COR-L47 (cell line): ENCODE results near the gene GGT1.
"Not testable (repeated sequence)": the region's sequence is repeated elsewhere in the genome, so short reads cannot be mapped to it uniquely, and the experiment has no call there.

ENCODE experiments used
- DNase-seq: peaks from one replicate; lab custom pipeline; 2025; lab: John Stamatoyannopoulos, UW

Gene GGT1

DNA sequence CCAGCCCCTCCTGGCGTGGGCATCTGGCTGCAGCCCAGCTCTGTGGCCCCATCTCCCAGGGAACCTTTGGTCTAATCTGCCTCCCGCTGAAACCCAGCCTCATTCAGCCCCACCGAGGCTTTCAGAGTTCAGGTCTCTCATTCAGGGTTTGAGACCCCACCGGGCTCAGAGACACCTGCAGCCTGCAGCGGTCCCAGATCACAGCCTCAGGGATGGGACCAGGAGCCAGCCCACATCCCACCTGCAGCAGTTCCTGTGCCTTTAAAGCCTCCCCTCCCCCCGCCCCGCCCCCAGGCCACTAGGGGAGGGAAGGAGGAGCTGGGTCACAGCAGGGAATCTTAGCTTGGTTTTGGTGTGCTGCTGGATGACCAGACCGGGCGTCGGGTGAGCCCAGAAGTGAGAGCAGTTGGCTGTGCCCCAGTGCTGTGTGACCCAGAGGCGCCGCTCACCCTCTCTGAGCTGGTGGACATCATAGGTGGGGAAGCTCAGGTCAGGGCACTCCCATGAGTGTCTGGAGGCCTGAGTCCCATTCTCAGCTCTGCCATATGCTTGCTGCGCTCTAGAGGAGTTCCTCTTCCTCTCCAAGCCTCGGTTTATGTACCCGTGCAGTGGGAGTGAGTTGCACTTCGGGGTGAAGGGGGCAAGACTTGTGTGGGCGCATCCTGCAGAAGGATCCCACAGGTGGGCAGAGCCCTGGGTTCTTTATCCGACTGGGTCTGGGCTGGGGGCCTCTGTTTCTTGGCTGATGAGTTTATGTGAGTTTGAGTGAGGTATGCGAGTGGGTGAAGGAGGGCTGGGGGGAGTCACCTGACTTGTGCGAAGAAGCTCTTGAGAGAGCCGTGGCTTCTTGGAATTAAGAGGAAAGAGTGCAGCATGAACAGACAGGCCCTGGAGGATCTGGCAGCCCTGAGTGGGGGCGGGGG lies at the start of gene GGT1:
GGT1 (plus strand) TSS at position 347 of the 923 bp plus-strand sequence. CDS start 7,889 bp downstream, outside the sequence.
- not testable (repeated sequence) for DNase-seq

DNA sequence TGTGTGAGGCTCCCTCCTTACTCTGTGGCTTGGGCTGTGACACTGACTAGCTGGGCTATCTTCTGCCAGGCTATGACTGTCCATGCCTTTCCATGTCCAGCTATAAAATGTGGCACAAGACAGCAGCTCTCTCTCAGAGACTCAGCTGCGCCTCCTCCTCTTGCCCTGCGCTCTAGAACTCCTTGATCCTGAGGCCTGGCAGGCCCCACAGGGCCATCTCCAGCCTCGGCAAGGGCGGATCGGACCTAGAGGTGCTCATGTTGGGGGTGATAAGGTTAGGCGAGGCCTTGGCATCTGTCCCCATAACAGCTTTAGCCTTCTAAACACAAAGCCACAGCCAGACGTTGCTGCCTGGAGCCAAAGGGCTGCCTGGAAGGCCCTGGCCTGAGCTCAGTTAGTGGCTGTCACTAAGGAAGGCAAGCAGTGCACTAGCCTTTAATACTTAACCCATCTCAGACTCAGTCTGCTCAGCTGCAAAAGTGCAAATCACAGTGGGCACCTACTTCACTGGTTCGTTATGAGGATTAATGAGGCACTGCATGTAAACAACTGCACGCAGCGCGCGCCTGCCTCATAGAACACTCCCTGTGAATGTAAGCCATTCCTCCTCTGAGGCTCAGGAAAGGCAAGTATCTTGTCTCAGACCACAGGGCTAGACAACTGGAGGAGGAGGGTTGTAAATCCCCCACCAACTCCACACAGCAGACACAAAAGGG lies 49.2 kb upstream of the GGT1 start:
- peak; percentile 1 for DNase-seq

GRCh38 chr22:24554313-24555164 lies 48.5 kb upstream of the GGT1 start, which contains the start of gene GUCD1:
GUCD1 (minus strand) TSS chr22:24555138; CDS start chr22:24554991, 147 bp downstream.
- DNase-seq: no peak

- peak; percentile 98 for DNase-seq
These were observed 47.6 kb upstream of the GGT1 start, which contains the start of gene SNRPD3 for GRCh38 chr22:24555165-24556039. SNRPD3 (plus strand) TSS chr22:24555999; CDS start chr22:24557675, 1,676 bp downstream.

DNA sequence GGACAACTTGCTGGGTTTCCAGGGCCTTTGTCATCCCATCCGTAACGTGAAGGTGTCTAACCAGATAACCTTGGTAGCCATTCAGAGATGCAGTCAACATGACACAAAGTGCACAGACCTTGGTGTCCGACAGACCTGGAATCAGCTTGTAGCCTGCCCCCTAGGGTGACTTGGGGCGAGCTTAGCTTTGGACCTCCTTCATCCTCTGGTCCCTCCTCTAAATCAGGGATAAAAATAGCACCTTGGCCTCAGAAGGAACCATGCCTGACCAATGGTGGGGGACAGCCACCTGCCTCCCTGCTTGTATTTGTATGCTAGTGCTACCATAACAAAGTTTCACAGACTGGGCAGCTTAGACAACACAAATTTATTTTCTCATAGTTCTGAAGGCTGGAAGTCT lies 43.5 kb upstream of the GGT1 start:
- no peak for DNase-seq

- no peak for DNase-seq
These were observed 39.7 kb upstream of the GGT1 start for GRCh38 chr22:24563246-24563645.

DNA sequence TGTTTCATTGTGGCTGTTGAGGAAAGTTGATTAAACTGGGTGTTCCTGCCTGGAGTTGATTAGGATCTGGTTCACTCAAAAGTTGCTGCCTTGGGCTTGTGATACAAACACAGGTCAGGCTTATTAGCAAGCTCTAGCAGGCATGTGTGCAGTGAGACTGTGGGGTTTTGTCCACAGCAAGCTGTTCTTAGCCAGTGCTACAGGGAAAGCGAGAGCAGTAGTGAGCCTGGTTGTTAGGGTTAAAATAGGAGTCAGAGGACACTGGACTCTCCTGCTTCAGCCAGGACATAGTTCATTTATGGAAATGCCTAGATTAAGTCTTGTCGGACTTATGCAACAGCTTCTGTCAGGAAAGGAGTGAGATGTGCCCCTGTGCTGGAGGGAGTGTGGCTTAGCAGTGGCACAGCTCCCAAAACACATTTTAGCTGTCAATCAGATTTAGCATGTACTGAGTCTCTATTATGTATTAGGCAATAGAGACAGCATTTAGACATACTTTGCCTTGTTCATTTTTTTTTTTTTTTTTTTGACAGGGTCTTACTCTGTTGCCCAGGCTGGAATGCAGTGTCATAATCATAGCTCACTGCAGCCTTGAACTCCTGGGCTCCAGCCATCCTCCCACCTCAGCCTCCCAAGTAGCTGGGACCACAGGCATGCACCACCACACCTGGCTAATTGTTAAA lies 38.5 kb upstream of the GGT1 start:
- DNase-seq: no peak

GRCh38 chr22:24565077-24565476 lies 37.9 kb upstream of the GGT1 start:
- no peak for DNase-seq

DNA sequence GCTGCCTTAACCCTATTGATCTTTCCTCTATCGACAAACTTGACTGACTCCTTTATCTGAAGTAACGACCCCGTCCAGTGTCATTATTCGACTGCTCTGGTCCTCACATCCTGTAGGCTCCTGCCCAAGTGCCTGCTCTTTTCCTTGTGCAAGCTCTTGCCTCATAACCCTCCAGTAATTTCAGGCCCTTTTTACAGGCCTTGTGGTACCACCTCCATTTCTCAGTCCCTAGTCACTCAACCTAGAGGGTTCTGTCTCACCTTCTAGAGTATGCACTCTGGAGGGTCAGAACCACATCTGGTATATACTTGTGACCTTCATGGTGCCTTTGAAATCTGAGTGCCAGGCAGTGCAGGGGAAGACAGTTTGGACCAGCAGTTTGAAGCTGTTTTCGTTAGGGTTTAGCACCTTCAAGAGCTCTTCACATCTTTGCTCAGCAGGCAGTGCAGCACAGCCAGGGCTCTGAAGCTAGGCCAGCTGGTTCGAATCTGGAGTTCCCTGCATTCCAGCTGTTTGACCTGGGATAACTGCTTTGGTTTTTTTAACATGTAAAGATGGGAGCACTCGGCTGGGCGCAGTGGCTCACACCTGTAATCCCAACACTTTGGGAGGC lies 36.0 kb upstream of the GGT1 start:
- DNase-seq: no peak

- no peak for DNase-seq
These were observed 35.3 kb upstream of the GGT1 start for GRCh38 chr22:24567668-24568067.

GRCh38 chr22:24571266-24571665 lies 31.7 kb upstream of the GGT1 start:
- DNase-seq: no peak

DNA sequence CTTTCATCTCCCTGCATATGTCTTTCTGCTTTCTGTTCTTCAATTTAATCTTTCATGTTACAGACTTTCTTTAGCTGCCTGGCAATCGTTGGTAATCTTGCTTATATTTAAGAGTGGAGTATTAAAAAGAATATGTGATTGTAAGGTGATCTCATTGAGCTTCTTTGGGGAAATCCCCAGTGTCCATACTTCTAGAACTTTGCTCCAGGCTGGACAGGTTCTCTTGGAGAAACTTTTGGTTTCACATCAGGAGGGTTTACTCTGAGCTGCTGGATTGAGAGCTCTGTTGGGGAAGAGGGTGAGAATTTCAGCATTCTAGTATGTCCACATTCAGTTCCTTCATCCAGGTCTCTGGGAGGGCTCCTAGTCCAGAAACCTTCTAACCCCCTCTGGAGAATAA lies 26.2 kb upstream of the GGT1 start:
- no peak for DNase-seq

- peak; percentile 22 for DNase-seq
These were observed 24.4 kb upstream of the GGT1 start for GRCh38 chr22:24578355-24579257.

GRCh38 chr22:24579258-24579601 lies 23.8 kb upstream of the GGT1 start:
- no peak for DNase-seq

- no peak for DNase-seq
These were observed 22.7 kb upstream of the GGT1 start for GRCh38 chr22:24580276-24580675.

GRCh38 chr22:24582056-24582814 lies 20.8 kb upstream of the GGT1 start:
- DNase-seq: no peak

- DNase-seq: peak; percentile 91
These were observed 19.5 kb upstream of the GGT1 start for GRCh38 chr22:24583221-24584165.
